Memory B cell (primary cell): ENCODE results near the gene CCSAP.

Experiments
- ATAC-seq: fragments of 150-1000 bp; cut with Tn5 transposase; 2 replicates; pipeline ENCODE4 v1.10.0; 2021; ENCODE audit warnings: low read depth, mild to moderate bottlenecking, moderate library complexity
- DNase-seq, 2 donors: peaks; one replicate each; pipeline ENCODE4 v3.0.0; 2022; ENCODE audit warnings: low spot score in 2 of 2
- H3K27ac Mint-ChIP-seq: one replicate; pipeline ENCODE4 v1.8.0; 2022; ENCODE audit warnings: mild to moderate bottlenecking, moderate library complexity, mixed read lengths
- H3K27me3 Mint-ChIP-seq: one replicate; pipeline ENCODE4 v1.8.0; 2022; ENCODE audit warnings: mixed read lengths
- H3K36me3 Mint-ChIP-seq: one replicate; pipeline ENCODE4 v1.8.0; 2022; ENCODE audit warnings: mild to moderate bottlenecking, mixed read lengths
- H3K4me1 Mint-ChIP-seq: one replicate; pipeline ENCODE4 v1.8.0; 2022; ENCODE audit warnings: mixed read lengths
- H3K4me3 Mint-ChIP-seq: one replicate; pipeline ENCODE4 v1.8.0; 2022; ENCODE audit warnings: mild to moderate bottlenecking, moderate library complexity, mixed read lengths
- H3K9me3 Mint-ChIP-seq: one replicate; pipeline ENCODE4 v1.8.0; 2022; ENCODE audit warnings: mixed read lengths

The CCSAP gene

GRCh38 chr1:229326601-229327000 is 16.2 kb downstream of the CCSAP start:
- DNase-seq (no peak), ATAC-seq (no peak)
- Mint-ChIP-seq H3K27ac (peak overlapping the region; percentile 78), H3K27me3 (no peaks in the 10 kb centered on the region), H3K4me3 (no peak overlapping the region), H3K9me3 (no peaks in the 10 kb centered on the region), H3K36me3 (peaks cover 15% of the 10 kb centered on the region), H3K4me1 (peaks cover 13% of the 10 kb centered on the region)

- Mint-ChIP-seq H3K27ac (peak overlapping the region; percentile 78), H3K4me3 (no peak overlapping the region), H3K4me1 (peaks cover 13% of the 10 kb centered on the region), H3K27me3 (no peaks in the 10 kb centered on the region), H3K36me3 (peaks cover 15% of the 10 kb centered on the region), H3K9me3 (no peaks in the 10 kb centered on the region)
- DNase-seq (no peak), ATAC-seq (no peak)
Observed at GRCh38 chr1:229325853-229326487, 16.9 kb downstream of the CCSAP start.

- Mint-ChIP-seq H3K4me1 (peaks cover 13% of the 10 kb centered on the region), H3K27ac (peak overlapping the region; percentile 78), H3K9me3 (no peaks in the 10 kb centered on the region), H3K4me3 (no peak overlapping the region), H3K27me3 (no peaks in the 10 kb centered on the region), H3K36me3 (peaks cover 15% of the 10 kb centered on the region)
- DNase-seq (no peak), ATAC-seq (no peak)
Observed at GRCh38 chr1:229325401-229325800, 17.4 kb downstream of the CCSAP start.

- ATAC-seq (no peak), DNase-seq (no peak)
- H3K27ac Mint-ChIP-seq, result peak overlapping the region; percentile 14
- H3K9me3 Mint-ChIP-seq, result no peaks in the 10 kb centered on the region
- H3K4me3 Mint-ChIP-seq, result no peak overlapping the region
- peaks cover 12% of the 10 kb centered on the region for H3K4me1 Mint-ChIP-seq
- no peaks in the 10 kb centered on the region for H3K27me3 Mint-ChIP-seq
- peaks cover 19% of the 10 kb centered on the region for H3K36me3 Mint-ChIP-seq
Observed at GRCh38 chr1:229323885-229324553, 18.8 kb downstream of the CCSAP start.

GRCh38 chr1:229323201-229323600 is 19.6 kb downstream of the CCSAP start:
- peaks cover 19% of the 10 kb centered on the region for H3K36me3 Mint-ChIP-seq
- peak overlapping the region; percentile 14 for H3K27ac Mint-ChIP-seq
- H3K9me3 Mint-ChIP-seq, result no peaks in the 10 kb centered on the region
- no peak for ATAC-seq
- DNase-seq, result no peak
- peaks cover 8% of the 10 kb centered on the region for H3K4me1 Mint-ChIP-seq
- H3K4me3 Mint-ChIP-seq, result no peak overlapping the region
- H3K27me3 Mint-ChIP-seq, result no peaks in the 10 kb centered on the region

GRCh38 chr1:229319487-229319886 is 23.4 kb downstream of the CCSAP start:
- DNase-seq, result no peak
- ATAC-seq, result no peak

GRCh38 chr1:229318056-229318455 is 24.8 kb downstream of the CCSAP start:
- no peak overlapping the region for H3K27ac Mint-ChIP-seq
- no peak for DNase-seq
- H3K9me3 Mint-ChIP-seq, result no peaks in the 10 kb centered on the region
- no peaks in the 10 kb centered on the region for H3K4me1 Mint-ChIP-seq
- no peak for ATAC-seq
- no peak overlapping the region for H3K4me3 Mint-ChIP-seq
- peaks cover 4% of the 10 kb centered on the region for H3K36me3 Mint-ChIP-seq
- no peaks in the 10 kb centered on the region for H3K27me3 Mint-ChIP-seq

More at GRCh38 chr1:229319487-229319886, 23.4 kb downstream of the CCSAP start:
- Mint-ChIP-seq H3K27ac (no peak overlapping the region), H3K27me3 (no peaks in the 10 kb centered on the region), H3K4me3 (no peak overlapping the region), H3K36me3 (peaks cover 9% of the 10 kb centered on the region), H3K9me3 (no peaks in the 10 kb centered on the region), H3K4me1 (no peaks in the 10 kb centered on the region)

GRCh38 chr1:229316166-229316565 is 26.7 kb downstream of the CCSAP start:
- peaks cover 6% of the 10 kb centered on the region for H3K36me3 Mint-ChIP-seq
- no peaks in the 10 kb centered on the region for H3K9me3 Mint-ChIP-seq
- H3K27me3 Mint-ChIP-seq, result no peaks in the 10 kb centered on the region
- DNase-seq (no peak), ATAC-seq (no peak)
- no peak overlapping the region for H3K4me3 Mint-ChIP-seq
- no peak overlapping the region for H3K27ac Mint-ChIP-seq
- H3K4me1 Mint-ChIP-seq, result no peaks in the 10 kb centered on the region

GRCh38 chr1:229310833-229311232 is 32.0 kb downstream of the CCSAP start:
- H3K4me3 Mint-ChIP-seq, result no peak overlapping the region
- H3K9me3 Mint-ChIP-seq, result no peaks in the 10 kb centered on the region
- no peaks in the 10 kb centered on the region for H3K27me3 Mint-ChIP-seq
- H3K4me1 Mint-ChIP-seq, result no peaks in the 10 kb centered on the region
- no peak for DNase-seq
- no peak for ATAC-seq
- no peak overlapping the region for H3K27ac Mint-ChIP-seq
- peaks cover 5% of the 10 kb centered on the region for H3K36me3 Mint-ChIP-seq

GRCh38 chr1:229309684-229310083 is 33.2 kb downstream of the CCSAP start:
- DNase-seq (no peak), ATAC-seq (no peak)
- Mint-ChIP-seq H3K27ac (no peak overlapping the region), H3K27me3 (no peaks in the 10 kb centered on the region), H3K4me1 (no peaks in the 10 kb centered on the region), H3K9me3 (no peaks in the 10 kb centered on the region), H3K36me3 (peaks cover 5% of the 10 kb centered on the region), H3K4me3 (no peak overlapping the region)

GRCh38 chr1:229309074-229309473 is 33.8 kb downstream of the CCSAP start:
- no peak for ATAC-seq
- no peaks in the 10 kb centered on the region for H3K27me3 Mint-ChIP-seq
- peaks cover 8% of the 10 kb centered on the region for H3K36me3 Mint-ChIP-seq
- no peak for DNase-seq
- no peak overlapping the region for H3K4me3 Mint-ChIP-seq
- H3K27ac Mint-ChIP-seq, result no peak overlapping the region
- no peaks in the 10 kb centered on the region for H3K4me1 Mint-ChIP-seq
- H3K9me3 Mint-ChIP-seq, result no peaks in the 10 kb centered on the region

GRCh38 chr1:229305392-229305791 is 37.5 kb downstream of the CCSAP start:
- no peak overlapping the region for H3K27ac Mint-ChIP-seq
- no peak overlapping the region for H3K4me3 Mint-ChIP-seq
- H3K27me3 Mint-ChIP-seq, result no peaks in the 10 kb centered on the region
- ATAC-seq, result no peak
- no peaks in the 10 kb centered on the region for H3K9me3 Mint-ChIP-seq
- H3K36me3 Mint-ChIP-seq, result peaks cover 15% of the 10 kb centered on the region
- DNase-seq, result no peak
- no peaks in the 10 kb centered on the region for H3K4me1 Mint-ChIP-seq

GRCh38 chr1:229303855-229304254 is 39.0 kb downstream of the CCSAP start:
- Mint-ChIP-seq H3K4me1 (no peaks in the 10 kb centered on the region), H3K27ac (no peak overlapping the region), H3K36me3 (peaks cover 25% of the 10 kb centered on the region), H3K4me3 (no peak overlapping the region), H3K9me3 (no peaks in the 10 kb centered on the region), H3K27me3 (no peaks in the 10 kb centered on the region)
- ATAC-seq (no peak), DNase-seq (no peak)

GRCh38 chr1:229302740-229303139 is 40.1 kb downstream of the CCSAP start:
- no peak for ATAC-seq
- H3K4me1 Mint-ChIP-seq, result no peaks in the 10 kb centered on the region
- H3K4me3 Mint-ChIP-seq, result no peak overlapping the region
- peaks cover 22% of the 10 kb centered on the region for H3K36me3 Mint-ChIP-seq
- no peaks in the 10 kb centered on the region for H3K9me3 Mint-ChIP-seq
- H3K27me3 Mint-ChIP-seq, result no peaks in the 10 kb centered on the region
- no peak overlapping the region for H3K27ac Mint-ChIP-seq
- DNase-seq, result no peak
